ENCODE data around the gene MMP11.

MMP11 gene

DNA sequence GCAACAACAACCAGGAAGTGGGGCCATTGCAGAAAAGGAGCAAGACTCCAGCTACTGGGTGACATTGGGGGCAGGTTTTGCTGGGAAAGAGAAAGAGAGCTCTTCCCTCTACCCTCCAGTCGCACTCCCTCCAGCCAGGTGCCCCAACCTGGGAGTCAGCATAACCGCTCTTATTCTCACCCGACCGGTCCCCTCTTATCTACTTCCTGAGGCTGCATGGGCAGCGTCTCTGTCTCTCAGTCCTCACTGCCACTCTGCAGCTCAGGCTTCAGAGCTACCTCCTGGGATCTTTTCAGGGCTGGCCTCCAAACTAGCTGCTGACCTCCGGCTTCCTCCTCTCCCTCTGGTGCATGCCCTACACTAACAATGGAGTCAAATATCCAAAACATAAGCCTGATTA, 26.9 kb upstream of the MMP11 start:
- TF ChIP-seq, protein P1, sequence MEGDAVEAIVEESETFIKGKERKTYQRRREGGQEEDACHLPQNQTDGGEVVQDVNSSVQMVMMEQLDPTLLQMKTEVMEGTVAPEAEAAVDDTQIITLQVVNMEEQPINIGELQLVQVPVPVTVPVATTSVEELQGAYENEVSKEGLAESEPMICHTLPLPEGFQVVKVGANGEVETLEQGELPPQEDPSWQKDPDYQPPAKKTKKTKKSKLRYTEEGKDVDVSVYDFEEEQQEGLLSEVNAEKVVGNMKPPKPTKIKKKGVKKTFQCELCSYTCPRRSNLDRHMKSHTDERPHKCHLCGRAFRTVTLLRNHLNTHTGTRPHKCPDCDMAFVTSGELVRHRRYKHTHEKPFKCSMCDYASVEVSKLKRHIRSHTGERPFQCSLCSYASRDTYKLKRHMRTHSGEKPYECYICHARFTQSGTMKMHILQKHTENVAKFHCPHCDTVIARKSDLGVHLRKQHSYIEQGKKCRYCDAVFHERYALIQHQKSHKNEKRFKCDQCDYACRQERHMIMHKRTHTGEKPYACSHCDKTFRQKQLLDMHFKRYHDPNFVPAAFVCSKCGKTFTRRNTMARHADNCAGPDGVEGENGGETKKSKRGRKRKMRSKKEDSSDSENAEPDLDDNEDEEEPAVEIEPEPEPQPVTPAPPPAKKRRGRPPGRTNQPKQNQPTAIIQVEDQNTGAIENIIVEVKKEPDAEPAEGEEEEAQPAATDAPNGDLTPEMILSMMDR (IDR thresholded peaks at IDR 0.05; ENCODE audit: low read depth, low read length) = no peak
- H3K4me3 ChIP-seq (ENCODE audit: low read depth, low read length) = no peak overlapping the region

DNA sequence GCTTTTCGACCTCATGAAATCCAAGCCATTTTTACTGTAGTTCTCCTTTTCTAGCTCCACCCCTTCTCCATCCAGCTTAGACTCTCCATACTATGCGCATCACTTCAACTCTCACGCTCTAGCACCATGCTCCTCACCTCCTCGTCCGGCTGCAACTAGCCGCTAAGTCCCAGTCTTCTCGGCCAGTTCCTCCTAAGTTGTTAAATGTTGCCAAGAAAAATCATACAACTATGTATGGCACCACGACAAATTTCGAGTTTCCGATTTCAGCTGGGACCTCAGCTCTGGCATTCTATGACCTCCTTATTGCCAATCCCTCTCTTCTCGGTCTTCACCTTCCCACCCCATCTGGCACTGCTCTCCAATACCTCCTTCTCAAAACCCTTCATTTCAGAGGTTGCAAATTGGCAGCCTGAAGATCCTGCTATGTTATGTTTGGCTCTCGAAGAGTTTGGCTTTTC, 22.8 kb upstream of the MMP11 start:
- TF ChIP-seq, protein P1 (IDR thresholded peaks at IDR 0.05; ENCODE audit: low read depth, low read length) = no peak
- peak overlapping the region; percentile 81 for H3K4me3 ChIP-seq (ENCODE audit: low read depth, low read length)

DNA sequence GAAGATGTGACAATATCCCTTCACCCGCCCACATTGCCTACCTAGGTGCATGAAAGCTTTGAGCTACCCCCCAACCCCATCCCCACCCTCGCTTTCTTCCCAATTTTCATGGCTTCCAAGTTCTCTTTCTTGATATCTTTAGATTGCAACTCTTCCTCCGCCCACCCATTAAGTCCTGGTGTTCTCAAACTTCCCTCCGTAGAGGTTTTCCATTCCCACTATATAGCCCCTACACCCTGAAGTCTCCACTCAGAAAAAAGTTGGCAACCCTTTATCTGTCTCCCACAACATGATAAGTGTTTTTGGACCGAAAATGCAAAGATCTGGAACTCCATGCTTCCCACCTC, 22.3 kb upstream of the MMP11 start:
- peak overlapping the region; percentile 81 for H3K4me3 ChIP-seq (ENCODE audit: low read depth, low read length)
- TF ChIP-seq, protein P1 (IDR thresholded peaks at IDR 0.05; ENCODE audit: low read depth, low read length) = no peak

DNA sequence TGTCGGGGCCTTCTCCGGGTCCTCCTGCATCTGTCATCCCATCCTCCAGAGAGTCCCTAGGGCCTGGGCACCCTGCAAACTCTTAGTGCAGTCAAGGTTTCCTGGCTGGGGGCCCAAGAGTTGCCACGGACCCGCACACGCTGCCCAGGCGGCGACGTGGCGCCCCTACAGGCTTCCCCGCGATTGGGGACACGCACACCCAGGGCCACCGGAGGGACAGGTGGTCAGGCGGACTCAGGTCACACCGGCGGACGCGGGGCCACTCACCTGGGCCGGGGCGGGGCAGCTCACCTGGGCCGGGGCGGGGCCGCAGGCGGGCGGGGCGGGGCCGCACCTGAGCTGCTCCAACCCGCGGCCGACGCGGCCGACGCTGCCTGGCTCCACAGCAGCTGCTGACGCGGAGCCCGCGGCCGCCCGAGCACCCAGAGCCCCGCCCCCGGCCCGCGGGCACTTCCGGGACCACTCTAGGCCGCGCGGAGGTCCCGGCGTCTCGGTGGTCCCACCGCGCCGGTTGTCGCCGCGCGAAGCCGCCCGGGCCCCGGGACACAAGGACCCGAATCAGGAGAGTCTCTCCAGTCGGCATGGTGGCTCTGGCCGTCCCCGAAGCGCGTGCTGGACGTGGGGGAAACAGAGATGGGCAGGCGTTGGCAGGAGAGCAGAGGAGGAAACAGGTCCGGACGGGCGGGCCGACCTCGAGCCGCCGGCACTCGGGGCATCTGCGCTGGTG, 21.8 kb upstream of the MMP11 start, which contains the start of gene ZNF70:
Gene ZNF70, minus strand, starts transcription at position 399 of the 727 bp plus-strand sequence. CDS start 5,972 bp downstream, outside the sequence.
- TF ChIP-seq, protein P1 (IDR thresholded peaks at IDR 0.05; ENCODE audit: low read depth, low read length) = no peak
- H3K4me3 ChIP-seq (ENCODE audit: low read depth, low read length) = peak within 1 kb of the TSS; percentile 81

DNA sequence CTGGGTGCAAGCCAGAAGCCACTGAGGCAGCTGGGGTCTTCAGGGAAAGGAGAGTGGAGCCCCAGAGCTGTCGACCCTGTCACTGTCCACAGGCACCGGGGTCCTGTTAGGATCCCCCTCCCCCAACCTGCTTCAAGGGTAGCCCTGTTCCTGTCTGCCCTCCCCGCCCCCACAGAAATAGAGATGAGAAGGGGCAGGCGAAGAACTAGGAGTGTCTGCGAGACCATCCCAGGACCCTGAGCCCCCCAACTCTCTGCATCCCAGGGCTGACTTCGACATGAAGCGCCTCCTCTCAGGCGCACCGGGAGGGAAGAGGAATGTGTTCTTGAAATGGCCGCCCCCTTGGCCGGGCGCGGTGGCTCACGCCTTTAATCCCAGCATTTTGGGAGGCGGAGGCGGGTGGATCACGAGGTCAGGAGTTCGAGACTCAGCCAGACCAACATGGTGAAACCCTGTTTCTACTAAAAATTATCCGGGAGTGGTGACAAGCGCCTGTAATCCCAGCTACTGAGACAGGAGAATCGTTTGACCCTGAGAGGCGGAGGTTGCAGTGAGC, 21.1 kb upstream of the MMP11 start:
- TF ChIP-seq, protein P1 (IDR thresholded peaks at IDR 0.05; ENCODE audit: low read depth, low read length) = no peak
- peak overlapping the region; percentile 81 for H3K4me3 ChIP-seq (ENCODE audit: low read depth, low read length)

DNA sequence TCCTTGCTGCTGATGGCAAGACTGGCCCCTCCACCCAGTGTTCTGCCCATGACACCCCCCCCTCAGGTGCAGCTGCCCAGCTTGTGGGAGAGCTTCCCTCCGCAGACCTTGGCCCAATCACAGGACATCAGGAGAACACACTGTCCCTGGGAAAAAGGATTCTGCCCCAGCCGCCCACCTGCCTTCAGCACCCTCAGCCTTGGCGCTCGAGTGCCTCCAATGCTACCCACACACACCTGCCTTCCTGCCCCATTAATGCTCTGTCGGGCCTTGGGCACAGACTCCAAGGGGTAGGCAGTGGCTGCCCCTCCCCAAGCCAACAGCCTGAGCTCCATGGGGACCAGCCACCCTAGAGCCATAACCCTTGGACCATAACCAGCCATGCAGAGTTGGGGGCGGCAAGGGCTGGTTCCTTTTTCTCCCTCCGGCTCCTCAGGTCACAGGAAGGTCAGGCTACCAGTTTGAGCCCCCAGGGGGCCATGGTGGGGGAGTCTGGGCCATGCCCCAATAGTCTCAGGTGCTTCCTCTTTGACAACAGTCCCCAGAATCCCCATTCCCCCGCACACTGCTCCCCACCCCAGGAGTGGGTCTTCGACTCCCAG, 20.5 kb upstream of the MMP11 start:
- no peak overlapping the region for H3K4me3 ChIP-seq (ENCODE audit: low read depth, low read length)
- TF ChIP-seq, protein P1 (IDR thresholded peaks at IDR 0.05; ENCODE audit: low read depth, low read length) = no peak

DNA sequence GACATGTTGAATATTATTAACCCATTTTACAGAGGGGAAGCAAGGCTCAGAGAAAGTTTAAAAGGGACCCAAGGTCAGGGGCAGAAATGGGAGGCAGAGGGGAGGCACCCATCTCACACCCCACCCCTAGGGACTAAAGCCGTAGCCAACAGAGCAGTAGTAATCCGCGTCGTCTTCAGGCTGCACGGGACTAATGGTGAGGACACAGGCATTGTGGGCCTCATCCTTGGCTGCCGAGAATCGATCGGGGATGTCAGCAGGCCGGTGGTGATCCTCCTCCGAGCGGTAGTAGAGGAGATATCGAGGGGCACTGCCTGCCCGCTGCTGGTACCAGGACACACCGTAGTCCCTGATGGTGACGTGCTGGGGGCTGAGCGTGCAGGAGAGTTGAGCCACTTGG, 19.9 kb upstream of the MMP11 start:
- no peak overlapping the region for H3K4me3 ChIP-seq (ENCODE audit: low read depth, low read length)
- TF ChIP-seq, protein P1 (IDR thresholded peaks at IDR 0.05; ENCODE audit: low read depth, low read length) = no peak

All from WI38 (cell line).